Measurements from ENCODE around the gene ADGRD2. TPM values are rescaled to one million over a fixed set of nuclear protein-coding genes. Genes with fewer than 3 reads are reported as not detected.

Gene ADGRD2
- total and polyA plus RNA-seq, 2 of the 13 experiments (the other 11 are each of a cell fraction or from before 2014, with no cell fraction given), result not detected

DNA sequence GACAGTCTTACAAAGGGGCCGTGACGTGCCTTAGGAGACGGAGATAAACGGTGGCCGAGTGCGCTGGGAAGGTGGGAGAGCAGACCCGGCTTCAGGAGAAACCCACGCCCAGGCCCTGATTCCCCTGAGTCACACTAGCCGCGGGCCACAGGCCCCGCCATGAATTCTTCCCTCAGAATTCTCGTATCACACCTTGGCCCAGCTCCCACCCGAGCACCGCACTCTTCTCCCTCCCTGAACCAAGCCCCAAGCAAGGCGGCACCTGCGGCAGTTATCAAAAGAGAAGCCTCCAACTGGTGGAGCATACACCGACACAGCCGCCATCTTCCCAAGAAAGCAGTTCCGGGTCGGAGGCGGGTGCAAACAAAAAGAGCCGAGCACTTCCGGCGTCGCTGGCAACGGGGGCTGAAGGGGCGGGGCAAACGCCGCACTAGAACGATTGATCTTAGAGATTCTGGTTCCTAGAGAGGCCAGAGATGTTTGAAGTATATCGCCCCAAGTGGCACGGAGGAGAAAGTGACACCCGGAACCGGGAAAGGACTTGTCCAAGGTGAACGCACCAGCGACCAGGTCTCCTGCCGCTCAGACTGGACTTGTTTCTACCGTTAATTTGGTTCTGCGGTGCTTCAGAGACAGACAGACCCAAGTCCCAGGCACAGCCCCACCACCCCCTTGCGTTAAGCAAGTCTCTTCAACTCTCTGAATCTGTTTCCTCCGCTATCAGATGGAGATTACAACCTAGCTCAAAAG, 35.0 kb upstream of the ADGRD2 start, which contains the start of gene PSMB7 (continued):
- no peak for TF ChIP-seq ZNF713 (CRISPR knock-in tag; IDR thresholded peaks at IDR 0.05)
- TF ChIP-seq SNAI1 (CRISPR knock-in tag; IDR thresholded peaks at IDR 0.05; ENCODE audit: borderline replicate concordance), result peak; percentile 68; the same call in 1 of the 2 replicates
- no peak for TF ChIP-seq RARA (CRISPR knock-in tag; IDR thresholded peaks at IDR 0.05)
- TF ChIP-seq ZNF672 (CRISPR knock-in tag; IDR thresholded peaks at IDR 0.05), result no peak
- TF ChIP-seq NFYB (CRISPR knock-in tag; IDR thresholded peaks at IDR 0.05), result no peak
- TF ChIP-seq ZNF589 (CRISPR knock-in tag; conservative IDR thresholded peaks at IDR 0.05), result no peak
- TF ChIP-seq CBX5 (CRISPR knock-in tag; IDR thresholded peaks at IDR 0.05; ENCODE audit: borderline replicate concordance), result no peak
- no peak for TF ChIP-seq KLF13 (CRISPR knock-in tag; IDR thresholded peaks at IDR 0.05)
- TF ChIP-seq, protein P1, sequence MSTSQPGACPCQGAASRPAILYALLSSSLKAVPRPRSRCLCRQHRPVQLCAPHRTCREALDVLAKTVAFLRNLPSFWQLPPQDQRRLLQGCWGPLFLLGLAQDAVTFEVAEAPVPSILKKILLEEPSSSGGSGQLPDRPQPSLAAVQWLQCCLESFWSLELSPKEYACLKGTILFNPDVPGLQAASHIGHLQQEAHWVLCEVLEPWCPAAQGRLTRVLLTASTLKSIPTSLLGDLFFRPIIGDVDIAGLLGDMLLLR (CRISPR knock-in tag; IDR thresholded peaks at IDR 0.05), result no peak; the same call in 1 of the 2 replicates
- TF ChIP-seq ZNF558 (CRISPR knock-in tag; IDR thresholded peaks at IDR 0.05; ENCODE audit: borderline replicate concordance), result no peak
- TF ChIP-seq GATAD1 (CRISPR knock-in tag; IDR thresholded peaks at IDR 0.05), result peak; percentile 99
- TF ChIP-seq, protein P2, sequence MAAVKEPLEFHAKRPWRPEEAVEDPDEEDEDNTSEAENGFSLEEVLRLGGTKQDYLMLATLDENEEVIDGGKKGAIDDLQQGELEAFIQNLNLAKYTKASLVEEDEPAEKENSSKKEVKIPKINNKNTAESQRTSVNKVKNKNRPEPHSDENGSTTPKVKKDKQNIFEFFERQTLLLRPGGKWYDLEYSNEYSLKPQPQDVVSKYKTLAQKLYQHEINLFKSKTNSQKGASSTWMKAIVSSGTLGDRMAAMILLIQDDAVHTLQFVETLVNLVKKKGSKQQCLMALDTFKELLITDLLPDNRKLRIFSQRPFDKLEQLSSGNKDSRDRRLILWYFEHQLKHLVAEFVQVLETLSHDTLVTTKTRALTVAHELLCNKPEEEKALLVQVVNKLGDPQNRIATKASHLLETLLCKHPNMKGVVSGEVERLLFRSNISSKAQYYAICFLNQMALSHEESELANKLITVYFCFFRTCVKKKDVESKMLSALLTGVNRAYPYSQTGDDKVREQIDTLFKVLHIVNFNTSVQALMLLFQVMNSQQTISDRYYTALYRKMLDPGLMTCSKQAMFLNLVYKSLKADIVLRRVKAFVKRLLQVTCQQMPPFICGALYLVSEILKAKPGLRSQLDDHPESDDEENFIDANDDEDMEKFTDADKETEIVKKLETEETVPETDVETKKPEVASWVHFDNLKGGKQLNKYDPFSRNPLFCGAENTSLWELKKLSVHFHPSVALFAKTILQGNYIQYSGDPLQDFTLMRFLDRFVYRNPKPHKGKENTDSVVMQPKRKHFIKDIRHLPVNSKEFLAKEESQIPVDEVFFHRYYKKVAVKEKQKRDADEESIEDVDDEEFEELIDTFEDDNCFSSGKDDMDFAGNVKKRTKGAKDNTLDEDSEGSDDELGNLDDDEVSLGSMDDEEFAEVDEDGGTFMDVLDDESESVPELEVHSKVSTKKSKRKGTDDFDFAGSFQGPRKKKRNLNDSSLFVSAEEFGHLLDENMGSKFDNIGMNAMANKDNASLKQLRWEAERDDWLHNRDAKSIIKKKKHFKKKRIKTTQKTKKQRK (IDR thresholded peaks at IDR 0.05; ENCODE audit: low read length), result no peak
- TF ChIP-seq, protein P3, sequence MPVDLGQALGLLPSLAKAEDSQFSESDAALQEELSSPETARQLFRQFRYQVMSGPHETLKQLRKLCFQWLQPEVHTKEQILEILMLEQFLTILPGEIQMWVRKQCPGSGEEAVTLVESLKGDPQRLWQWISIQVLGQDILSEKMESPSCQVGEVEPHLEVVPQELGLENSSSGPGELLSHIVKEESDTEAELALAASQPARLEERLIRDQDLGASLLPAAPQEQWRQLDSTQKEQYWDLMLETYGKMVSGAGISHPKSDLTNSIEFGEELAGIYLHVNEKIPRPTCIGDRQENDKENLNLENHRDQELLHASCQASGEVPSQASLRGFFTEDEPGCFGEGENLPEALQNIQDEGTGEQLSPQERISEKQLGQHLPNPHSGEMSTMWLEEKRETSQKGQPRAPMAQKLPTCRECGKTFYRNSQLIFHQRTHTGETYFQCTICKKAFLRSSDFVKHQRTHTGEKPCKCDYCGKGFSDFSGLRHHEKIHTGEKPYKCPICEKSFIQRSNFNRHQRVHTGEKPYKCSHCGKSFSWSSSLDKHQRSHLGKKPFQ (CRISPR knock-in tag; IDR thresholded peaks at IDR 0.05; ENCODE audit: insufficient replicate concordance), result no peak
- TF ChIP-seq, protein P4, sequence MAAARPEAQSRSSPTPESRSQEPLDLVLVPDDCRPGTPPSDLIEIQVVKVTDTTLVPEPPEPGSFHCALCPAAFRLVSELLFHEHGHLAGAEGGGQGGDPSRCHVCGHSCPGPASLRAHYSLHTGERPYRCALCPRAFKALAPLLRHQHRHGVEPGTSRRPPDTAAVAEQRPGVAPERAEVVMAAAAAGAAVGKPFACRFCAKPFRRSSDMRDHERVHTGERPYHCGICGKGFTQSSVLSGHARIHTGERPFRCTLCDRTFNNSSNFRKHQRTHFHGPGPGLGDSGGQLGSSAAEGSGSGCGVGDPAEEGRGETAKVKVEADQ (CRISPR knock-in tag; IDR thresholded peaks at IDR 0.05; ENCODE audit: borderline replicate concordance), result peak; percentile 60; the same call in 1 of the 2 replicates
- TF ChIP-seq, protein P5, sequence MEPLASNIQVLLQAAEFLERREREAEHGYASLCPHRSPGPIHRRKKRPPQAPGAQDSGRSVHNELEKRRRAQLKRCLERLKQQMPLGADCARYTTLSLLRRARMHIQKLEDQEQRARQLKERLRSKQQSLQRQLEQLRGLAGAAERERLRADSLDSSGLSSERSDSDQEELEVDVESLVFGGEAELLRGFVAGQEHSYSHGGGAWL (CRISPR knock-in tag; IDR thresholded peaks at IDR 0.05), result no peak; the same call in 1 of the 2 replicates
- TF ChIP-seq CREB1 (IDR thresholded peaks at IDR 0.05), result 0 out of 2 replicates have a peak, but pooled peaks have one; percentile 15
- peak; percentile 90 for TF ChIP-seq CREB1 (CRISPR knock-in tag; IDR thresholded peaks at IDR 0.05)
- TF ChIP-seq, protein P6, sequence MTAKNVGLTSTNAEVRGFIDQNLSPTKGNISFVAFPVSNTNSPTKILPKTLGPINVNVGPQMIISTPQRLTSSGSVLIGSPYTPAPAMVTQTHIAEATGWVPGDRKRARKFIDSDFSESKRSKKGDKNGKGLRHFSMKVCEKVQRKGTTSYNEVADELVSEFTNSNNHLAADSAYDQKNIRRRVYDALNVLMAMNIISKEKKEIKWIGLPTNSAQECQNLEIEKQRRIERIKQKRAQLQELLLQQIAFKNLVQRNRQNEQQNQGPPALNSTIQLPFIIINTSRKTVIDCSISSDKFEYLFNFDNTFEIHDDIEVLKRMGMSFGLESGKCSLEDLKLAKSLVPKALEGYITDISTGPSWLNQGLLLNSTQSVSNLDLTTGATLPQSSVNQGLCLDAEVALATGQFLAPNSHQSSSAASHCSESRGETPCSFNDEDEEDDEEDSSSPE (CRISPR knock-in tag; IDR thresholded peaks at IDR 0.05), result no peak
- TF ChIP-seq NCOA2 (CRISPR knock-in tag; IDR thresholded peaks at IDR 0.05), result 0 out of 2 replicates have a peak, but pooled peaks have one; percentile 17
- no peak for TF ChIP-seq TRIM24 (CRISPR knock-in tag; IDR thresholded peaks at IDR 0.05)
- 0 out of 2 replicates have a peak, but pooled peaks have one; percentile 39 for TF ChIP-seq ZNF777 (CRISPR knock-in tag; IDR thresholded peaks at IDR 0.05)
- peak; percentile 70 to 77 for TF ChIP-seq POLR2A (IDR thresholded peaks at IDR 0.05; ENCODE audit: insufficient read depth in 1 of 2, low read depth in 2 of 2, low read length in 2 of 2)
- no peak for TF ChIP-seq MAFF (IDR thresholded peaks at IDR 0.05; ENCODE audit: low read depth, low read length)

Data from HepG2 (cell line).